Activated naive CD4-positive, alpha-beta T cell treated with anti-CD3 and anti-CD28 coated beads, Interleukin-2, amount 50 U/mL, for 24 hours (primary cell): Measurements from ENCODE around the gene AGBL4.

ENCODE experiments used
- H3K27ac Mint-ChIP-seq: one replicate; pipeline ENCODE4 v1.8.0; 2021; ENCODE audit warnings: mild to moderate bottlenecking, mixed read lengths
- H3K27me3 Mint-ChIP-seq: one replicate; pipeline ENCODE4 v1.8.0; 2021; ENCODE audit warnings: mixed read lengths
- H3K36me3 Mint-ChIP-seq: one replicate; pipeline ENCODE4 v1.8.0; 2021; ENCODE audit warnings: mixed read lengths
- H3K4me1 Mint-ChIP-seq: one replicate; pipeline ENCODE4 v1.8.0; 2021; ENCODE audit warnings: mixed read lengths
- H3K4me3 Mint-ChIP-seq: one replicate; pipeline ENCODE4 v1.8.0; 2021; ENCODE audit warnings: mild to moderate bottlenecking, mixed read lengths
- H3K9me3 Mint-ChIP-seq: one replicate; pipeline ENCODE4 v1.8.0; 2021; ENCODE audit warnings: mixed read lengths

AGBL4 gene

DNA sequence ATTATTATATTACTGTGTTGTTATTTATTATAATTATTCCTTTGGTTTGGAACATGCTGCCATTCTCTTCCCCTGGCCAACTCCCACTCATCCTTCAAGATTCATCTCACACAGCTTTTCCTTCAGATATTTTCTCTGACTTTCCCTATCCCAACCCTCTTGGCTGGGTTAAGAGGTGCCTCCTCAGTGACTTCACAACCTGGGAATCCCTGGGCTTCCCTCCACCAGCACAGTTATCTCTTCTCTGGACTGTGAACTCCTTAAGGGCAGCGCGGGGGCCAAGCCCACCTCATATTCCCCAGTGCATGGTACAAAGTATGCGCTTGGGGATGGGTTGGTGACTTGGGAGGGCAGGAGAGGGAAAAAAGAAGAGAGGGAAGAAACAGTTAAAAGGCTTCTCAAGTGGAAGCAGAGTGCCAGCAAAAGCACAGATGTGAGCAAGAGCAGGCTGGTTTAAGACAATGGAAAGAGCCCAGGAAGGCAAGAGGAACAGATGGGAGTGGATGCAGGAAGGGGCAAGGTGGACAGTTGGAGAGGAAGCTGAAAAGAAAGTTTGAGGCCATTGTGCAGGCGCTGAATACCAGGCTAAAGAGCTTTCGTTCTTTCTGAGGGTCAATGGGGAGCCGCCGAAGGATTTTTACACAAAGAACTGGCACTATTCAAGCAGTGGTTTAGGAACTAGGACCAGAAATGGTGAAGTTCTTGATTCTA, 1379.4 kb downstream of the AGBL4 start:
- H3K4me3 Mint-ChIP-seq, result no peak overlapping the region
- no peak overlapping the region for H3K27ac Mint-ChIP-seq
- H3K27me3 Mint-ChIP-seq, result peaks cover 7% of the 10 kb centered on the region
- no peaks in the 10 kb centered on the region for H3K36me3 Mint-ChIP-seq
- no peaks in the 10 kb centered on the region for H3K4me1 Mint-ChIP-seq
- H3K9me3 Mint-ChIP-seq, result no peaks in the 10 kb centered on the region

DNA sequence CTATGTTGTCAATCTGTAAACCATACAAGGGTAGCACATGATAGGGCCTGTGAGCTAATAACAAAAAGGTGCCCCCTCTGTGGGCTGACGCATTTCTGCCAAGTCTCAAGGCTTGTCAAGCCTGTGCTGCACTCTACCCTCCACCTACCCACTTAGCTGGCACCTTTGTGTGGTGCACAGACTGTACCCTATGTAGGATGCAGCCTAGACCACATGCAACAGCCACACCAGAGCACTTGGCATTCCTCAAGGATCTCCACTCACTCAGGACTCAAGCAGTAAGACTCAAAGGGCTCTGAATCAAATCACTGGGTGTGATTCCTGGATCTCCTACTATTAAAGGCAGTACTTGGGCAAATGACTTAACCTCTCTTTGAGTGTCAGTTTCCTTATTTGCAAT, 1380.6 kb downstream of the AGBL4 start:
- no peaks in the 10 kb centered on the region for H3K4me1 Mint-ChIP-seq
- H3K4me3 Mint-ChIP-seq, result no peak overlapping the region
- H3K9me3 Mint-ChIP-seq, result no peaks in the 10 kb centered on the region
- no peaks in the 10 kb centered on the region for H3K36me3 Mint-ChIP-seq
- H3K27ac Mint-ChIP-seq, result no peak overlapping the region
- H3K27me3 Mint-ChIP-seq, result peaks cover 7% of the 10 kb centered on the region

DNA sequence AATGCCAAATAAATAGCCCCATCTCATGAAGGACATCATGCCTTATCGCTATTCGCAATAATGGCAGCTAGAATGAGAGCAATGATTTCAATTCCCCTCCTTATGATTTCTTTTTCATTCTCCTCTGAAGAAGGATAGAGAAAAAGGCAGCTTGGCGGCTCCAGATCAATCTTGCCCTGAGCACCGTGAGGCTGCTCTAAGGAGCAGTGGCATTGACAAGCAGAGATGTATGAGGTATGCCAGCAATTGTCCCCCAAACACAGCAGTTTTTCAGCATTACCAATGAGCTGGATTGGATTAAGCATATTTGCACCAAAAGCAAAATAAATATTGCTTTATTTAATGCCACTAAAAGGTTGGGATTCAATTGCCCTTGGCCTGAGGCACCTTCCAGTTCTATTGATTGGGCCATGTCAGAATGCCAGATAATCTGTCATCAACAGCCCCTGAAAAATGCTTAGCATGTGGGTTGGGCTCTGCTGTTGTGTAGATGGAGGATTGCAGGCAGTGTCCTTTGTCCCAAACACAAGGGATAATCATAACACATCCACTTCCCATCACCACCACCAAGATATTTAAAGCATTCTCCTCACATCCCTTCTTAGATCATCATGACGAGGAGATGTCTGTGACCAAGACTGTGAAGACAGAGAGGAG, 1382.8 kb downstream of the AGBL4 start:
- Mint-ChIP-seq H3K9me3 (no peaks in the 10 kb centered on the region), H3K4me3 (no peak overlapping the region), H3K36me3 (no peaks in the 10 kb centered on the region), H3K27me3 (peaks cover 7% of the 10 kb centered on the region), H3K4me1 (no peaks in the 10 kb centered on the region), H3K27ac (no peak overlapping the region)

DNA sequence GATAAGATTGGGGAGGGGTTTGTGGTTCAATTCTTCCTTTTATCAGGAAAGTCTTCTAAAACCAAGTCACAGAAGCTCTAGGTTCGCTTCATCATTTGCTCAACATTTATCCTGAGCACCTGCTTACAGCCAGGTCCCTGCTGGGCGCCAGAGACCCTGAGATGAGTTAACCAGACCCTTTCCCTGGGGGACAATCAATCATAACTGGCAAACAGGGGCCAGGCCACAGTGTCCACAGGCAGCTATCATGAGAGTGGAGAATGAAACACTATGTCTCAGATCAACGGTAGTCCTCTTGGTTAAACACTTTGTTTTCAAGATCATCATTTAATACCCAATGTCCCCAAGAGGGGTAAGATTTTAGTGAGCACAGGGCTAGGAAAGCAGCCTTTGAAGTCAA, 1393.9 kb downstream of the AGBL4 start:
- H3K4me1 Mint-ChIP-seq, result no peaks in the 10 kb centered on the region
- no peaks in the 10 kb centered on the region for H3K9me3 Mint-ChIP-seq
- H3K36me3 Mint-ChIP-seq, result no peaks in the 10 kb centered on the region
- no peak overlapping the region for H3K27ac Mint-ChIP-seq
- H3K4me3 Mint-ChIP-seq, result no peak overlapping the region
- peaks cover 1% of the 10 kb centered on the region for H3K27me3 Mint-ChIP-seq

DNA sequence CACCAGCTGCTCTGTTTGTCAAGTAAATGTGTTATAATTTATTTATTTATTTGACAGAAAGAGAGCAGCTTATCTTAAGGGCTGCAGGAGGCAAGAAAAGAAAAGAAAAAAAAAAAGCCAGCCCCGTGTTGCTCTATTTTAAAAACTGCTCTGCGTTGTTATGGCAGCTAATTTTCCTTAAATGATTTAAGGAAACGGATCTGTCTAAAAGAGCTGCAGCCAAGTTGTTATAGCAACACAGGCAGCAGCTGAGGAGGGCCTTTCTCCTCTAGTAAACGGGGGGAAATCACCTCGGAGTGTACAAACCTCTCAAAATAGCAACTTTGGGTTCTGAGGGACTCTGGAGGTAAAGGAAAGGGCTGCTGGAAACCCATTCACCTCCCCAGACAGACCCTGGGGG, 1396.3 kb downstream of the AGBL4 start:
- Mint-ChIP-seq H3K27ac (no peak overlapping the region), H3K27me3 (peaks cover 3% of the 10 kb centered on the region), H3K9me3 (no peaks in the 10 kb centered on the region), H3K4me1 (no peaks in the 10 kb centered on the region), H3K36me3 (no peaks in the 10 kb centered on the region), H3K4me3 (no peak overlapping the region)

DNA sequence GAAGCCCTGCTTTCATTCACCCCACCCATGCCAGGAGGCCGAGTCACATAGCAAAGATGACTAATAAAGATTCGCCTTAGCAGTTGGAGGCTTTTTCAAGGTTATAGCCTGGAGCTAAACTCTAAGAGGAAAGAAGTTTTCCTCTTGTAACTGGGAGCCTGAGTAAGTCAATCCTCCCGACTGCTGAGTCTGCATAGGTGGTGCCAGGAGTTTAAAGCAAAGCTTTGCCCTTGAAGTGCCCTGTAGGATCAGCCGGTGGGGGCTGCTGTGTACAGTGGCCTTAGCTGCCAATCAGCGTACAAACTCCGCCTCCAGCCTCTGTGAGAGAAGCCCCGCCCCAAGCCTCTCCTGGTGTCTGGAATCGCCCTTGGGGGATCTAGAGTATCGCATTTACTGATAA, 1404.2 kb downstream of the AGBL4 start:
- H3K27ac Mint-ChIP-seq, result no peak overlapping the region
- H3K27me3 Mint-ChIP-seq, result peaks cover 8% of the 10 kb centered on the region
- H3K4me1 Mint-ChIP-seq, result no peaks in the 10 kb centered on the region
- no peaks in the 10 kb centered on the region for H3K36me3 Mint-ChIP-seq
- no peak overlapping the region for H3K4me3 Mint-ChIP-seq
- no peaks in the 10 kb centered on the region for H3K9me3 Mint-ChIP-seq

- Mint-ChIP-seq H3K4me1 (no peaks in the 10 kb centered on the region), H3K36me3 (no peaks in the 10 kb centered on the region), H3K4me3 (no peak overlapping the region), H3K9me3 (no peaks in the 10 kb centered on the region), H3K27me3 (peaks cover 6% of the 10 kb centered on the region), H3K27ac (no peak overlapping the region)
Observed at GRCh38 chr1:48617252-48617651, 1406.5 kb downstream of the AGBL4 start.

GRCh38 chr1:48616710-48617109, 1407.0 kb downstream of the AGBL4 start:
- peaks cover 6% of the 10 kb centered on the region for H3K27me3 Mint-ChIP-seq
- H3K27ac Mint-ChIP-seq, result no peak overlapping the region
- no peaks in the 10 kb centered on the region for H3K4me1 Mint-ChIP-seq
- H3K36me3 Mint-ChIP-seq, result no peaks in the 10 kb centered on the region
- H3K4me3 Mint-ChIP-seq, result no peak overlapping the region
- no peaks in the 10 kb centered on the region for H3K9me3 Mint-ChIP-seq

GRCh38 chr1:48611841-48612240, 1411.9 kb downstream of the AGBL4 start:
- Mint-ChIP-seq H3K4me1 (no peaks in the 10 kb centered on the region), H3K36me3 (no peaks in the 10 kb centered on the region), H3K9me3 (no peaks in the 10 kb centered on the region)

DNA sequence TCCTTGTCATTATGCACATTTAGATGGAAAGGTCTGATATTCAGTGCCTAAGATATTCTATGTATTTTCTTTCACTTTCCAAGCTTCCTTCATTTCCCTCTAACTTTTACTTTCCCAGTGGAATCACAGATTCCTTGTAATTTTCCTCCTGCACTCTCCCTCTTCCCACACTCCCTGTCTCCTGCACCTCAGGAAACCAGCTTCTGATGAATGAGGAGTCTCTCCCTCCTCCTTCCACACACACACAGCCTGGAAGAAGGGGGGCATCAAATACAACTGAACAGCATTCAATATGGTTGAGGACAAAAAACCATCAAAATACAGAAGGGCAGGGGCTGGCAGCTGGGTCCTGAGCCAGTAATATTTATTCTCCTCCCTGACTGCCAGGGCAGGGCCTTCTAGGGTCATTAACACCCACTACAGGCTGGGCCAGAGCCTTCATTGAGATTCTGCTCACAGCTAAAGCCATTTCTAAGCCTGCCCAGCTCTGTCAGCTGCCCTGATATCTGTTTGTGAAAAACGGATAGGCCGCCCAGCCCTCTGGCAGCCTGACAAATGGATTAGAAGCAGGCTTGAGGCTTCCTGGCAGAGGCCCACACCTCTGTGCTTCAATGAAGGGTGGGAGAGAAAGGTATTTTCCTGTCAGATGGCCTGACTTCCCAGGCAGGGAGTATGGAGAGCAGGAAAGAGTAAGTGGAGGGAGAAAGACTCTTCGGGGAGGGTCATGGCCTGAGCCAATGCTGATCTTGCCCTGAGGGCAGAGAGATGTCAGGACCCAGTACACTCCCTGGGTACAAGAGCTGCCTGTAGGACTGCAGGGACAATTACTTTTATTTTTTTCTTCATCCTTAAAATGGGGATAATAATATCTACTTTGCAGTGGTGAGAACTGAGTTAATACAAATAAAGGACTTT, 1412.9 kb downstream of the AGBL4 start:
- no peak overlapping the region for H3K27ac Mint-ChIP-seq
- H3K9me3 Mint-ChIP-seq, result no peaks in the 10 kb centered on the region
- no peaks in the 10 kb centered on the region for H3K4me1 Mint-ChIP-seq
- H3K36me3 Mint-ChIP-seq, result no peaks in the 10 kb centered on the region
- peaks cover 8% of the 10 kb centered on the region for H3K27me3 Mint-ChIP-seq
- H3K4me3 Mint-ChIP-seq, result no peak overlapping the region

More at GRCh38 chr1:48611841-48612240, 1411.9 kb downstream of the AGBL4 start:
- peaks cover 7% of the 10 kb centered on the region for H3K27me3 Mint-ChIP-seq
- no peak overlapping the region for H3K27ac Mint-ChIP-seq
- no peak overlapping the region for H3K4me3 Mint-ChIP-seq

GRCh38 chr1:48608882-48609281, 1414.9 kb downstream of the AGBL4 start:
- Mint-ChIP-seq H3K9me3 (no peaks in the 10 kb centered on the region), H3K27ac (no peak overlapping the region), H3K4me1 (no peaks in the 10 kb centered on the region), H3K27me3 (peaks cover 8% of the 10 kb centered on the region), H3K36me3 (no peaks in the 10 kb centered on the region), H3K4me3 (no peak overlapping the region)

- Mint-ChIP-seq H3K4me3 (no peak overlapping the region), H3K36me3 (no peaks in the 10 kb centered on the region)
Observed at GRCh38 chr1:48603222-48603621, 1420.5 kb downstream of the AGBL4 start.

GRCh38 chr1:48602349-48602748, 1421.4 kb downstream of the AGBL4 start:
- Mint-ChIP-seq H3K4me1 (no peaks in the 10 kb centered on the region), H3K27me3 (peaks cover 1% of the 10 kb centered on the region), H3K27ac (no peak overlapping the region), H3K9me3 (no peaks in the 10 kb centered on the region), H3K4me3 (no peak overlapping the region), H3K36me3 (no peaks in the 10 kb centered on the region)

More at GRCh38 chr1:48603222-48603621, 1420.5 kb downstream of the AGBL4 start:
- Mint-ChIP-seq H3K27me3 (peaks cover 1% of the 10 kb centered on the region), H3K27ac (no peak overlapping the region), H3K4me1 (no peaks in the 10 kb centered on the region), H3K9me3 (no peaks in the 10 kb centered on the region)

- H3K36me3 Mint-ChIP-seq, result no peaks in the 10 kb centered on the region
- H3K27me3 Mint-ChIP-seq, result no peaks in the 10 kb centered on the region
- no peak overlapping the region for H3K4me3 Mint-ChIP-seq
- H3K9me3 Mint-ChIP-seq, result no peaks in the 10 kb centered on the region
- H3K4me1 Mint-ChIP-seq, result no peaks in the 10 kb centered on the region
- no peak overlapping the region for H3K27ac Mint-ChIP-seq
Observed at GRCh38 chr1:48600182-48600581, 1423.6 kb downstream of the AGBL4 start.

- Mint-ChIP-seq H3K27me3 (no peaks in the 10 kb centered on the region), H3K4me3 (no peak overlapping the region), H3K4me1 (no peaks in the 10 kb centered on the region), H3K9me3 (no peaks in the 10 kb centered on the region), H3K36me3 (no peaks in the 10 kb centered on the region), H3K27ac (no peak overlapping the region)
Observed at GRCh38 chr1:48597663-48598062, 1426.1 kb downstream of the AGBL4 start.

- H3K9me3 Mint-ChIP-seq, result no peaks in the 10 kb centered on the region
- no peaks in the 10 kb centered on the region for H3K36me3 Mint-ChIP-seq
- H3K27ac Mint-ChIP-seq, result no peak overlapping the region
- H3K4me3 Mint-ChIP-seq, result no peak overlapping the region
- H3K27me3 Mint-ChIP-seq, result no peaks in the 10 kb centered on the region
- H3K4me1 Mint-ChIP-seq, result no peaks in the 10 kb centered on the region
Observed at GRCh38 chr1:48596046-48596445, 1427.7 kb downstream of the AGBL4 start.
